HG03175 (cell line): Measurements from ENCODE around the gene PRDM1.
"Not testable (repeated sequence)": the region's sequence is repeated elsewhere in the genome, so short reads cannot be mapped to it uniquely, and the experiment has no call there.

Experiments used
- ATAC-seq: cut with Tn5 transposase; IDR thresholded peaks from one replicate; pipeline ENCODE4 v1.9.1; 2021; ENCODE audit warnings: mild to moderate bottlenecking, moderate library complexity; ENCODE audit not compliant: unreplicated experiment

PRDM1 gene

DNA sequence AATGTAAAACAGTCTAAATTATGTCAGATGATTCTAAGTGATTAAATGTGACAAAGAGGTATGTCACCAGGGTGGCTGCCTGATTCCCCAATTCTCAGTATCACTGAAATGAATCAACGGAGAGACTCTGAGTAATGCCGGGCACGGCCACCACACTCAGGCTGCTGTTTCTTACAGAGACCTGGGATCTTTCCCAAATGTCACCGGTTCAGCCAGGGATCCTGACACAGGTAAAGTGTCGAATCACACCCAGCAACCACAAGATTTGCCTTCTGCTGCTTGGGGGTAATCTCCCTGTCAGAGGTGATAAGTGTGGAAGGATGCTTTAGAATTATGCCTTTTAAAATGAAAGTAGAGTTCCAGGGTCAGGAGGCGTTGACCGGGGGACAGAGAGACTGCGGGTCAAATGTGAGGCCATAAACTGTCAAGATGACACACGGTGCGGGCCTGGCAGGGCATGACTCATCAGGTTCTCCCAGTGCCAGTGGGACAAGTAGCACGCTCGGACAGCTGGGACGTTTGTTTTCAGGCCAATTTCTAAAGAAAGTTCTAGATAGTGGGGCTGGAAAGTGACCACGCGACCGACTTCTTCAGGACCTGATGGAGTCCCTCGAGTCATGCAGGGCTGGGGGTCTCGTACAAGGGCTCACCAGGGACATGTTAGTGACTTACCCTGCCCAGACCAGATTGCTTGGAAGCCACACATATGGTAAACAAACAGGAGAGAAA, 48.9 kb downstream of the PRDM1 start:
- ATAC-seq = no peak

DNA sequence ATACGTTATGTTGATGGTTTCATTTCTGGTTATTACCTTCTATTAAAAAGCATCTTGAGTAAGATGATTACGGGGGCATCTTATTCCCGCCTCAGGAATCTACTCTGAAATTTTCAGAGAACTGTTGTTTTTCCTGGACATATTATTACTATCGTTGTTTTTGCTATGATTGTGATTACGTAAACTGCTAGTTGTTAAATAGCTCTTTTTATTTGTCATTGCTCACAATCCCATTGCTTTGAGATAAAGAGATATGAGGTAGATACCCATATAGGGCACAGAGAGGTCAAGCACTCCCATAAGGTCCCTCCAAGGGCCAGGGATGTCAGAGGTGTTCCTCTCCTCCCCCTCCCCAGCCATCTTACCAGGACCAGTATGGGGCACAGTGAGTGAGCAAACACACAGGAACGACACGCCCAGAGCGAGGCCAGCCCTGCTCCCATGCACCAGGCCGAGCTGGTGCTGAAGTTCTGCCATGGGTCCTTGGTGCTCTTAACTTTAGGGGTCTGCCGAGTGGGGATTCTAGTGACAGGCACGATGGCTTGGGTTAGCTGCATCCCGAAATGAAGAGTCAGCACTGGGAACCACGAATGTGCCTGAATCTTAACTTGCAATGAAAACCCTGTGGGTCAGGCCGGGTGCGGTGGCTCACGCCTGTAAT, 49.9 kb downstream of the PRDM1 start:
- ATAC-seq = no peak

DNA sequence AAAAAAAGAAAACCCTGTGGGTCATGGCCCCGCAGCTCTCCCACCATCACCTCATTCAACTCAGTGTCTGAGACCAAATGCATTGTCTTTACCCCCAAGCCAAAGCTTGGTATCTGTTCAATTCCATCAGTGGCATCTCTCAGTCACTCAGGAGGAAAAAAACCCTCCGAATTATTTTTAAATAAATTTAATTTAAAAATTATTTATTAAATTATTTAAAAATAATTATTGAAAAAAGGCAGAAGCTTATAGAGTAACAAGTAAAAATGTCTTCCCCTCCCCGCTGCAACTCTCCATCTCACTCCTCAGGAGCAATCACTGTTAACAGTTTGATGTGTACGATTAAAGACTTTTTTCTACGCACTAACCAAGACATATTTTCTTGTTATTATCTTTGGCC, 50.7 kb downstream of the PRDM1 start:
- ATAC-seq = no peak

DNA sequence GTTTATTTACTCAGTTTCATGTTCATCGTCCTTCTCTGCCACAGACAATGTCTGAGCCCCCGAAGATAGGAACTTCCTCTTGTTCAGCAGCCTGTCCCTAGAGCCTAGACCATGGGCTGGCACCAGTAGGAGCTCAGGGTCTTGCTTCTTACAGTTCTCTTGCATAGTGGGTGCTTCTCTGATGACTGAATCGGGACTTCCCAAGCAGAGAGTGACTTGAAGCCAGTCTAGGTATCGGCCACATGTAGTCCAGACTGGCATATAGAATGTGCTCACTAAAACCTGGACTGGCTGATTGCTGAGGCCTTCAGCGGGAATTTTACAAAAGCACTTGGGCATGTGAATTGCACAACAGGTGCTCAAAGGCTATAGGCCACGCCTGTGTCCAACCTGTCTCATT, 52.0 kb downstream of the PRDM1 start:
- ATAC-seq = no peak

DNA sequence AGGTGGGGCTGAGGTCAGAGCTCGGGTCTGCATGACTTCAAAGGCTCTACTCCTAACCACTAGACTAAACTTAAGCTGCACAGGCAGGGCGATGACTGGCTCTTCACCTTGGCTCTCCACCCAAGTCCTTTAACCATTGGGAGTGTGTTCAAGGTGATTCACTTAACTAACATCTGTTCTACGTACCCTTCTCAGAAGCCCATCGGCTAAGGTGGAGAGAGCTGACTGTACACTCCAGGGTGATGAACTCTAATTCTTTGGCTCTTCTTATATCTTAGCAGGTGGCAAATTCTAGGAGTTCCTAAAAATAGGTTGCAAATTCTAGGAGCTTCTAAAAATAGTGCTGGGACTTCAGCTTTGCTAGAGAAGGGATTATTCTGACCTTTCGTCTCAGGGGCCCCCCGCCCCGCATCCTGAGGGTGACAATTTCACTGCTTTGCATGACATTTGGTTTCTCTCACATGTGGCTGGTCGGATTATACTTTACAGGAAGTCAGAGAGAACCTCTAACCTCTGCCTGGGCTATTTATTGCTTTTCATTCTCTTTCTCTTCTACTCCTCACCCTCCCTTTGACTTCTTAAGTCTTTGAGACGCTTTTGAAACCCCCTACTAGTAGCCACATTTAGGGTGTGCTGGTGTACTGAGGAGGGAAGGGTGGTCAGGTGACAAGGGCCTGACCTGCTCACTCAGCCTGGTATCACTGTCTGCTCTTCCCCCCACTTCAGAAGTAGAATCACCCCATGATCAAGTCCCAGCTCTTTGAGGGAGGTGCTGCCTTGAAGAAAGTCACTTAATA, 55.5 kb downstream of the PRDM1 start:
- peak; percentile 87 for ATAC-seq

DNA sequence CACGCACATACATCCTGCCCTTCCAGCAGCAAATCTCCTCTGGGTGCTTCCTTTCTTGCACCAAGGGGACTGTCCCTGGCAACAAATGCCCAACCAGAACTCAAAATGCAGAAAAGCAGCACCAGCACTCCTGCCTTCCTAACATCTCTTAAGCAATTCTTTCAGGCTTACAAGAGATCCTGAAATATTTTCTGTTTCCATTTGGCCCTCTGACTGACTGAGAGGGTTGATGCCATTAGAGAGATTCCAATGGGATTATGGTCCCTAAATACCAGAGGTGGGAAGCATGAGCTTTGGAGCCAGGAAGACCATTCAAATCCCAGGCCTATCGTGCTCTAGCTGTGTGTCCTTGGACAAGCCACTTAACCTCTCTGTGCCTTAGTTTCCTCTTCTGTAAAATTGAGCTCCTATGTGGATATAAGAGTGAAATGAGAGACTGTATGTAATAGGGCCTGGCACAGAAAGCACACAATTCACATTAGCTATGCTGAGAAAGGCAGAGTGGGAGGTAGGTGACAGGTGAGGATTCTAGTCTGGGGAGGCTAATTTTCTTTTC, 56.8 kb downstream of the PRDM1 start:
- ATAC-seq = no peak

DNA sequence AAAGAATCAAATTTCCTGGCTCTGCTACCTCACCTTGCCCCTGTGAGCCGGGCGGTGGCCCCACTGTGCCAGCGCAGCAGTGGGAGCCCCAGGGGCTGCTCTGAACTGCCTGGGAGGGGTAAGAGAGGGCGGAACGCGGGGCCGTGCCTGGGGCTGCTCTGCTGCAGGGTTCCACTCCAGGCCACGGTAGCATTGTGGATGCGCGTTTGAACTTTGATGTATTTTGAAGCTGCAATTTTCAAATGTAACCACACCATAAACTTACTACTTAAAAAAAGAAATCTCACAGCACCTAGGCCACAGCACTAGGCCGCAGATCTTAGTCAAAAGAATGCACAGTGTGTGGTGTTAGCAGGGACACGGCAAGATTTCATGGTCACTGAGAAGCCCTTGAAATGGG, 57.5 kb downstream of the PRDM1 start:
- ATAC-seq = no peak

DNA sequence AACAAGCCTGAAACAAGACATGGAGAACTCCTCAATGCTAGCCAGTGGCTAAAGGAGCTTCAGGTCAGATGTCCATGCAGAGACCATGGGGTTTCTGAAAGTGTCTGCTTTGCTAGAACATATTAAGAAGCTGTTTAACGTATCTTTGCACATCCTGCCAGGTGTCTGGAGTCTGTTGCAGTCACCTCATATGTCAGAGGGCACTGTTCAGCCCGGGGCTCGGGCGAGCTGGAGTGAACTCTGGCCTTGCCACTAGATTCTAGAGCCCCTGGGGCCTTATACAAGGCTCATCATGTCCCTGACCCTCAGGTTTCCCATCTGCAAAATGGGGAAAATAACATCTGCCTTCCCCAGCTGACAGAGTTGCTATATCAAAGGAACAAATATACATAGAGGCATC, 59.0 kb downstream of the PRDM1 start:
- ATAC-seq = no peak

DNA sequence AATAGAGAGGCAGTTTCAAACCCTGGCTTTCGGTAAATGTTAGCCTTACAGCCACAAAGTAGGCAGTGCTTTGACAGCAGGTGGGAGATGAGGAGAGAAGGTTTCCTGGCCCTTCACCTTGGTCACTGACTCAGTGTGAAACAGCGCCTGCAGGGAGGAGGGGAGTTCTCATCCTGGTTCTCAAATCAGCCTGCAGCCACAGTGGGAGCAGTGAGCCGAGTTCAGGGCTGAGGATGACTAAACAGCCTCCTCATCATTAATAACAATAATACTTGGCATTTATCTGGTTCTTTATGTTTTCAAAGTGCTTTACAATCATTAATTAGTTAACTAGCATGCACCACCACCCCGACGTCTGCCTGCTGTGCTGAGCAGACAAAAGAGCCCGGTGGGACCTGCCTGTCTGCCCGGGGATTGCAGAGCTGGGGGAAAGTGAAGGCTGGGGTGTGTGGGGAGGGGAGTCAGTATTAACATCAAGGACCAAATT, 59.6 kb downstream of the PRDM1 start:
- ATAC-seq = peak; percentile 12

DNA sequence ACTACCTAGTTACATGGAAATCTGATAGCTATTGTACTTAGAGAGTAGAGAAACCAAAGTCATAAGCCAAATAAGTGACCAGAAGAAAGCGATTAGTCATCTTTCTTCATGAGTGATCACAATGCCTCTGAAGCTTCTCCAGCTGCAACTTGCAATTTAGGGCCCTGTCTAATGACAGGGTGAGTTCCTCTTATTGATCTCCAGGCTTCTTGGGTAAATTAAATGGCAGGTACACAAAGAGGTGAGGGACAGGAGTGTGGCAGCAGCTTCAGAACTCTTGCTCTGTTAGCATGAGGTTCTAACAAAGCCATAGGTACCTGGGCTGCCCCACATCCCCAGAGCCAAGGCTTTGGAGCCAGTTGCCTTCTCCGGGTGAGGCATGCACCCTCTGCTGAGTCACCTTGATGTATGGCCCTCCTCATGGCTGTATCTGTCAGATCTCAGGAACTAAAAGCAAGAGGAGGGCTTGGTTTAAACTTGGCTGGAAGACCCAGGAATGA, 60.8 kb downstream of the PRDM1 start:
- peak; percentile 41 for ATAC-seq

DNA sequence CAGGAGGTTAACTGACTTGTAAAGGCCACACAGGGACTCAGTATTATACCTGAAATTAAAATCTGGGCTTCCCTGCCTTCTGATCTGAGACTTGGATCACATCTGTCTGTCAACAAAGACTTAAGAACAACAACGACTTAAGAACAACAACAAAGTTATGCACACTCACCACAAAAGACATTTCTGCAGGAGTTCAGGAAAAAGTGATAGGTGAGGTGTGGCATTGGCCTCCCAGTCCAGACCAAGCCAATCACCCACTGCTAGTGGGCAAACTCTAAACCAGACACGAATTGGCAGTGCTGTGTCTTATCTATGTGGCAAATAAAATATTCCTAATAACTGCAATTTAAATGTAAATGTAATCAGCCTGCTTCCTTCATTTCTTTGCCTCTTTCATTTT, 61.3 kb downstream of the PRDM1 start:
- no peak for ATAC-seq

DNA sequence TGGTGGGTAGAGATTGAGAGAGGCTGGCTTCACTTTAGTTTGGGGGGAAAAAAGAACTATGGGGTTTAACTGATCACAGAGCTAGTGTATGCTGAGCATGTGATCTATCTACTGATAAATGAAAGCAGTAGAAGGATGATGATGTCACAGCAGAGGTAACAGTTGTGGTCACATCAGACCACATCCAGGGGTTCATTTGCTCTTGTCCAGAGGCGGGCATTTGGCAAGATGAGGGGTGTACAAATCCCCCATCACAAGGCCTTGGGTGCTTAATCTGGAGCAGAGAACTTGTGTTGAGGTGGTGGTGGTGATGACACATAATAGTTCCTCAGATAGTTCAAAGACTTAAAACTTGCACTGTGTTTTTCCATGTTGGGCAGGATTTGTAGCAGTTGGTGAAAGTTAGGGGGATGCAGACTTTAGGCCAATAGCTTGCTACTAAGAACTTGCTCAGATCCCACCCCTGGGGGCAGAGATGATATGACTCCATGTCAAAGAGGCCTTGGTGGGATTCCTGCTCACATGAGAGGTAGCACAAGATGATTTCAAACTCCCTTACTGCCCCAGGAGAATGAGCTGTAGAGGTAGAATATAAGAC, 63.4 kb downstream of the PRDM1 start:
- ATAC-seq = no peak

DNA sequence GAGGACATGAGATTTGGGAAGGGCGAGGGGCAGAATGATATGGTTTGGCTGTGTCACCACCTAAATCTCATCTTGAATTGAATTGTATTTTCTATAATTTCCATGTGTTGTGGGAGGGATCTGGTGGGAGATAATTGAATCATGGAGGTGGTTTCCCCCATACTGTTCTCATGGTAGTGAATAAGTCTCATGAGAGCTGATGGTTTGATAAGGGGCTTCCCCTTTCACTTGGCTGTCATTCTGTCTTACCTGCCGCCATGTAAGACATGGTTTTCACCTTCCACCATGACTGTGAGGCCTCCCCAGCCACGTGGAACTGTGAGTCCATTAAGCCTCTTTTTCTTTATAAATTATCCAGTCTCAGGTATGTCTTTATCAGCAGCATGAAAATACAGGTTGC, 66.3 kb downstream of the PRDM1 start:
- not testable (repeated sequence) for ATAC-seq

DNA sequence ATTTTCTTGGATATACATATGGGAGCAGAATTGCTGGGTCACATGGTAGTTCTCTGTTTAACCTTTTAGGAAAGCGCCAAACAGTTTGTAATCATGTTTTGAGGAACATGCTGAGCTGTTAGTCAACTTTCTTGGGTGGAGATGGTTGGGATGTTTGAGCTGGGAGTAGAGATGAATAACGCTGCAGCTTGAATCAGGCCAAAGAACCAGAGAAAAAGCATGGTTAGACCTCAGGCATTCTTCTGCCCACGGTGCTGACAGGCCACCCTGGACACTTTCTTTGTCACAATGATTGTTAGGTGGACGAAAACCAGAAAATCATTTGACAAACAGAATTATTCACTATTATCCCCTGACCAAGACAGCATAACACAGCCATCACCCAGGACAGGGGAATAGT, 66.8 kb downstream of the PRDM1 start:
- ATAC-seq = no peak

DNA sequence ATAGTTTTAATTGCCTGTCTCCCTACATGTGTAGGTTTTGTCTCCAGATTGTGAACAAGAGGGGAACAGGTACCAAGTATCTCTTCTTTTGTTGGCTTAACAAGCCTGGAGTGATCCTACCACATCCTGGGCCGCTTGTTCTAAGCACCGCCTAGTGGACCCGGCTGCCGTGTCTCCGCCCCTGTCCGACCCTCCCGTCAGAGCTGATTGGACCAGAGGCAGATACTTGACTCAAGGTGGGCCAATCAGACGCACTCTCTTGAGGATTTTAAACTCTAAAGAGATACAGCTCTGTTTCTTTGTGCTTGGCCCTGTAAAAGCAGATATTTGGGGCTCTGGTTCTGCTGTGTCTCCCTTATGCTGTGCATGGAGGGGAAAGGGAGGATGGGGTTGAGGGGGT, 68.2 kb downstream of the PRDM1 start:
- no peak for ATAC-seq

DNA sequence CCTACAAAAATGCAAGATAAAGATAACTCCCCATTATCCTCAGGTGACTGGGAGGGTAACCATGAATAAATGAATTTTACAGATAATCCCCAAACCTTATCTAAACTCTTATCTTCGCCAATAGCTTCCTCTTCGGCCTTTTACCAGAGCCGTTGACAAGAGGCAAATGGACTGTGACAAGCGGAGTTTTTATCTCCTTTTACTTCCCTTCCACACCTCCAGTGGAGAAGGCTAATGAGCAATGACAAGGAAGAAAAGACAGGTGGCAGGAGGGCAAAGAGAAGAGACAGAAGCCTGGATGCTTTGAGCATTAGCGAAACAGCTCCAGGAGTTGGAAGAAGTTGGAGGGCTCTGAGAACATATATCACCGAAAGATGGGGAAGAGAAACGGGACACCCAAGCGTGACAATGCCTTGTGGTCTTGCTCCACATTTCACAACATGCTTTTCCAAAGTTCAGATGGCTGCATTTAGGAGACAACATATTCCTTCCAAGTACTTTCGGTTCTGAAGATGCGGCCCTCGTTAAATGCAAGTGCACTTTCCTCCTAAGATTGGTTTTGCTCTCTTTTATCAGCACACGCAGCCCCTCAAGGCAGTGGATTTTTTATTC, 69.2 kb downstream of the PRDM1 start:
- no peak for ATAC-seq

DNA sequence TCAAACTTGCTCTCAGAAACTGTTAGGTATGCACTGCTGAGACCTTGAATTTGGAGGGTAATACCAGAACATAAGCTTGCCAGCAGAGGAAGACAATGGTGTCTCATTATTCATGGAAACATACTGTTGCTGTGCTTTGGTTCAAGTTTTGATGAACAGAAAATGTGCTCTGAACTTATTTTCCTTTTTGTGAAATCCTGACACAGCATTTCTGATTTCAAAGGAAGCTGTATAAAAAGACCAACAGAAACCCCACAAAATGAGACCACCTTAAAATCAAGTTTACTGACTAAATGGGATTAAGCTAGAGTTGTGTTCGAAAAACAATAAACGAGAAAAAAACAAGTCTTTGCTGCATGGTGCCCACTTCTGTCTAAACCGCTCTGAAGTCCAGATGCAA, 70.3 kb downstream of the PRDM1 start:
- ATAC-seq = no peak

DNA sequence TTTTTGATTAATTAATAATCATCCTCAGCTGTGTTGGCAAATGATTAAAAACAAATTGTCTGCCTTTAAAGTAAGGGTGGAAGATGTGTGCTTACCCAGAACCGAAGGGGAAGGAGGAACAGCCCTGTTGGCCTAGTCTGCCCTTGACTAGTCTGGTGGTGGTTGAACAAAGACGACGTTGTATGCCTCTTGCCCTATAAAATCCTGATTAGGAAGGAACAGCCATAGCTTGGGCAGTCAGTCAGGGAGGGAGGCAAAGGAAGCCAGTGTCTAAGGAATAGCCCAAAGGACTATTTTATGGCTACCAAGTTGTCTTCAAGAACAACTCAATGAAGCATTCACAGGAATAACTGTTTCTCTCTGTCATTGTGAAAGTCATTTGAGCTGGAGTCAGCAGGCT, 70.7 kb downstream of the PRDM1 start:
- ATAC-seq = no peak

DNA sequence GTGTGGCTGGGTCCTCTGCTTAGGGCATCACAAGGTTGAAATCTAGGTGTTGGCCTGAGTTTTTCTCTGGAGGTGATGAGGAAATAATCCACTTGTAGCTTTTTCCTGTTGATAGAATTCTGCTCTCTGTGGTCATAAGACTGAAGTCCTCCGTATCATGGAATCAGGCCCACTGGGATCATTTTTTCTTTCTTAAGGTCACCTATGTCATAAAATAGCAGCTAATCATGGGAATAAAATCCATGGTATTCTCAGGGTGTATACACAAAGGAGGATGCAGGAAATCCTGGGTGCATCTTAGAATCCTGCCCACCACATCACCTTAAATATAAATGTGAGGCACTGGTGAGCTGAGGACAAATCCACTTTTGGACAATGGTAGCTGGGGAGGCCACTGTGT, 72.7 kb downstream of the PRDM1 start:
- no peak for ATAC-seq
